GM18861 (cell line): ENCODE data around the gene CEP20.

Experiments
- ATAC-seq: cut with Tn5 transposase; IDR thresholded peaks from one replicate; pipeline ENCODE4 v1.9.1; 2021; ENCODE audit not compliant: unreplicated experiment

The CEP20 gene

GRCh38 chr16:15834502-15834901 lies 53.9 kb downstream of the CEP20 start:
- no peak for ATAC-seq

GRCh38 chr16:15833541-15833940 lies 54.9 kb downstream of the CEP20 start:
- no peak for ATAC-seq

- ATAC-seq: no peak
These were observed 56.2 kb downstream of the CEP20 start for GRCh38 chr16:15832241-15832640.

GRCh38 chr16:15830832-15831451 lies 57.5 kb downstream of the CEP20 start:
- no peak for ATAC-seq

- no peak for ATAC-seq
These were observed 58.9 kb downstream of the CEP20 start for GRCh38 chr16:15829460-15829859.

- no peak for ATAC-seq
These were observed 60.6 kb downstream of the CEP20 start for GRCh38 chr16:15827709-15828343.

- no peak for ATAC-seq
These were observed 61.1 kb downstream of the CEP20 start for GRCh38 chr16:15827299-15827698.

- ATAC-seq: no peak
These were observed 62.6 kb downstream of the CEP20 start for GRCh38 chr16:15825750-15826305.

GRCh38 chr16:15822957-15823356 lies 65.4 kb downstream of the CEP20 start:
- ATAC-seq: no peak

GRCh38 chr16:15820837-15821236 lies 67.6 kb downstream of the CEP20 start:
- ATAC-seq: no peak

- ATAC-seq: no peak
These were observed 69.4 kb downstream of the CEP20 start for GRCh38 chr16:15819046-15819445.

- ATAC-seq: no peak
These were observed 71.0 kb downstream of the CEP20 start for GRCh38 chr16:15817446-15817845.

- ATAC-seq: no peak
These were observed 72.2 kb downstream of the CEP20 start for GRCh38 chr16:15816228-15816627.
